ENCODE results near the gene TRIM73. TPM values are rescaled to one million over a fixed set of nuclear protein-coding genes. Genes with fewer than 3 reads are reported as not detected.
"Not testable (repeated sequence)": the region's sequence is repeated elsewhere in the genome, so short reads cannot be mapped to it uniquely, and the experiment has no call there.

The TRIM73 gene
- total RNA-seq (1.2 and 2.0 TPM in 2 replicates), polyA plus RNA-seq (0.89 and 1.6 TPM in 2 replicates), polyA minus RNA-seq (1.00 and 2.3 TPM in 2 replicates), Bru-seq, nascent RNA (percentile 20 among the genes with signal in this experiment), BruChase-seq, experiment 1, labeled RNA remaining after a 6-hour chase (percentile 41 among the genes with signal in this experiment), BruChase-seq, experiment 2, labeled RNA remaining after a 2-hour chase (percentile 30 among the genes with signal in this experiment)
- 0.06 TPM in 2 replicates for polyA plus RNA-seq (2011; cell fraction: cytosol; rRNA removed)
- polyA plus RNA-seq (2011; cell fraction: nucleus; rRNA removed), result 3.7 and 6.3 TPM in 2 replicates
- 1.2 and 1.3 TPM in 2 replicates for polyA plus RNA-seq (2012)
- 1.9 TPM for polyA minus RNA-seq (2011; cell fraction: cytosol; rRNA and poly(A)+ RNA removed)
- polyA minus RNA-seq (2011; cell fraction: nucleus; rRNA and poly(A)+ RNA removed), result 2.0 and 6.5 TPM in 2 replicates
- long read RNA-seq, partial matches to known transcripts, result 0 of 1 reads
- long read RNA-seq, other reads (novel, unspliced or antisense), result 1 of 1 reads

DNA sequence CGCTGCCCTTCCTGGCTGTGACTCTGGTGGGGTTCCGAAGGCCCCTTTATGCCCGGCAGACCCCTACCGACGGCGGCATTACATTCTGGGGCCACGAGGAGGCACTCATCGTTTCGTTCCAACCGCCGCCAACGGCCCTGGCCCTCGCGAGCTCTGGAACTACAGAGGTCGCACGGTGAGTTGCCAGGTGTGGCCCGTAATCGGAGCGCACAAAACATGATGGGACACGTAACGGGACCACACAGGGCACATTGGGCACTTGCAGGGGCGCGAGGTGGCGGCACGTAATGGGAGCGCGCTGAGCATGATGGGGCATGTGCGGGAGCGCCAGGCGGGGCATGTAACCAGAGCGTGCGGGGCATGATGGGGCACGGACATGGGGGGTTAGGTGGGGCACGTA is at the start of gene TRIM73:
TSS of gene TRIM73 (plus strand) at position 301 of the 400 bp plus-strand sequence. CDS start 3,305 bp downstream, outside the sequence.
- H3K36me3 ChIP-seq (ENCODE audit: control insufficient read depth in 2 of 2, extremely low read depth in 1 of 2, insufficient read depth in 2 of 2, low read length in 2 of 2); dilution Hi-C loops (cut with MboI; ENCODE audit: extremely low pct_ligation_motif_present, low sequenced_read_pairs); H3K9me1 ChIP-seq (replicated peaks; ENCODE audit: control insufficient read depth, extremely low read depth, insufficient read depth, low read length); FAIRE-seq; H4K20me1 ChIP-seq (replicated peaks; ENCODE audit: control insufficient read depth, extremely low read depth, insufficient read depth, low read length); H3K79me2 ChIP-seq (ENCODE audit: control insufficient read depth, insufficient read depth, low read length); H3K9ac ChIP-seq (replicated peaks; ENCODE audit: extremely low read depth, insufficient read depth, low read length); intact Hi-C loops (cut with micrococcal nuclease); CTCF ChIA-PET; H3K4me2 ChIP-seq (ENCODE audit: insufficient read depth, low read length); BruUV-seq (replicated peaks); H3K9me3 ChIP-seq (replicated peaks; ENCODE audit: control insufficient read depth, insufficient read depth, low read length); H2AFZ ChIP-seq (ENCODE audit: low read depth, low read length); H3K4me1 ChIP-seq (ENCODE audit: control insufficient read depth, extremely low read depth, insufficient read depth, low read length); H3K27me3 ChIP-seq (ENCODE audit: control insufficient read depth in 2 of 2, insufficient read depth in 2 of 2, low read length in 2 of 2); H3K4me3 ChIP-seq (replicated peaks in 1 of 3; ENCODE audit: insufficient read depth in 1 of 3, low read depth in 1 of 3, low read length in 3 of 3); POLR2A ChIA-PET; H3K27ac ChIP-seq (ENCODE audit: insufficient read depth, low read depth, low read length); DNase-seq (ENCODE audit: low read depth, low spot score): not testable (repeated sequence)

- H3K4me1 ChIP-seq (ENCODE audit: control insufficient read depth, extremely low read depth, insufficient read depth, low read length); H4K20me1 ChIP-seq (replicated peaks; ENCODE audit: control insufficient read depth, extremely low read depth, insufficient read depth, low read length); POLR2A ChIA-PET; dilution Hi-C loops (cut with MboI; ENCODE audit: extremely low pct_ligation_motif_present, low sequenced_read_pairs); H3K9me1 ChIP-seq (replicated peaks; ENCODE audit: control insufficient read depth, extremely low read depth, insufficient read depth, low read length); CTCF ChIA-PET; intact Hi-C loops (cut with micrococcal nuclease); H3K9ac ChIP-seq (replicated peaks; ENCODE audit: extremely low read depth, insufficient read depth, low read length); H3K79me2 ChIP-seq (ENCODE audit: control insufficient read depth, insufficient read depth, low read length); H3K9me3 ChIP-seq (replicated peaks; ENCODE audit: control insufficient read depth, insufficient read depth, low read length); FAIRE-seq; H3K4me2 ChIP-seq (ENCODE audit: insufficient read depth, low read length); H3K36me3 ChIP-seq (ENCODE audit: control insufficient read depth in 2 of 2, extremely low read depth in 1 of 2, insufficient read depth in 2 of 2, low read length in 2 of 2); H3K27me3 ChIP-seq (ENCODE audit: control insufficient read depth in 2 of 2, insufficient read depth in 2 of 2, low read length in 2 of 2): not testable (repeated sequence)
- DNase-seq (ENCODE audit: low read depth, low spot score), result peak; percentile 38
- BruUV-seq (replicated peaks), result TSS peak; percentile 54
- Histone ChIP-seq H2AFZ (ENCODE audit: low read depth, low read length) (peak overlapping the region; percentile 64), H3K27ac (ENCODE audit: insufficient read depth, low read depth, low read length) (peak overlapping the region; percentile 23), H3K4me3 (replicated peaks in 1 of 3; ENCODE audit: insufficient read depth in 1 of 3, low read depth in 1 of 3, low read length in 3 of 3) (peak overlapping the region; percentile 23 to 41 (median 28))
These were observed 36.5 kb upstream of the TRIM73 start for GRCh38 chr7:75358671-75359541.

- H3K4me1 ChIP-seq (ENCODE audit: control insufficient read depth, extremely low read depth, insufficient read depth, low read length); FAIRE-seq; dilution Hi-C loops (cut with MboI; ENCODE audit: extremely low pct_ligation_motif_present, low sequenced_read_pairs); CTCF ChIA-PET; H3K9me1 ChIP-seq (replicated peaks; ENCODE audit: control insufficient read depth, extremely low read depth, insufficient read depth, low read length); H3K4me2 ChIP-seq (ENCODE audit: insufficient read depth, low read length); H4K20me1 ChIP-seq (replicated peaks; ENCODE audit: control insufficient read depth, extremely low read depth, insufficient read depth, low read length); BruUV-seq (replicated peaks); H3K9me3 ChIP-seq (replicated peaks; ENCODE audit: control insufficient read depth, insufficient read depth, low read length); POLR2A ChIA-PET; H3K27me3 ChIP-seq (ENCODE audit: control insufficient read depth in 2 of 2, insufficient read depth in 2 of 2, low read length in 2 of 2); DNase-seq (ENCODE audit: low read depth, low spot score); H3K27ac ChIP-seq (ENCODE audit: insufficient read depth, low read depth, low read length); intact Hi-C loops (cut with micrococcal nuclease); H2AFZ ChIP-seq (ENCODE audit: low read depth, low read length); H3K9ac ChIP-seq (replicated peaks; ENCODE audit: extremely low read depth, insufficient read depth, low read length); H3K36me3 ChIP-seq (ENCODE audit: control insufficient read depth in 2 of 2, extremely low read depth in 1 of 2, insufficient read depth in 2 of 2, low read length in 2 of 2); H3K79me2 ChIP-seq (ENCODE audit: control insufficient read depth, insufficient read depth, low read length): not testable (repeated sequence)
- peak overlapping the region in 1 of 3 experiments; percentile 25 for H3K4me3 ChIP-seq (replicated peaks in 1 of 3; ENCODE audit: insufficient read depth in 1 of 3, low read depth in 1 of 3, low read length in 3 of 3)
These were observed 35.9 kb upstream of the TRIM73 start for GRCh38 chr7:75359542-75359848.

DNA sequence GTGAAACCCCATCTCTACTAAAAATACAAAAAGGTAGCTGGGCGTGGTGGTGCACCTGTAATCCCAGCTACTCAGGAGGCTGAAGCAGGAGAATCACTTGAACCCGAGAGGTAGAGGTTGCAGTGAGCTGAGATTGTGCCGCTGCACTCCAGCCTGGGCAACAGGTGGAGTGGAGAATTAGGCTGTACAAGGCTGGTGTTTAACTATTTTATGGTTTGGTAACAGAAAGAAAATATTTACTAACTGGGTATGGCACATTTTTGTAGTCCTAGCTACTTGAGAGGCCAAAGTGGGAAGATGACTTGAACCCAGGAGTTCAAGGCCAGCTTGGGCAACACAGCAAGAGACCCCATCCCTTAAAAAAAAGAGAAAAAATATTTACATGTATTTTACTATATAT is 31.4 kb upstream of the TRIM73 start:
- H4K20me1 ChIP-seq (replicated peaks; ENCODE audit: control insufficient read depth, extremely low read depth, insufficient read depth, low read length); H3K79me2 ChIP-seq (ENCODE audit: control insufficient read depth, insufficient read depth, low read length); H3K27me3 ChIP-seq (ENCODE audit: control insufficient read depth in 2 of 2, insufficient read depth in 2 of 2, low read length in 2 of 2); intact Hi-C loops (cut with micrococcal nuclease); H3K9me3 ChIP-seq (replicated peaks; ENCODE audit: control insufficient read depth, insufficient read depth, low read length); H3K4me1 ChIP-seq (ENCODE audit: control insufficient read depth, extremely low read depth, insufficient read depth, low read length); H3K4me3 ChIP-seq (replicated peaks in 1 of 3; ENCODE audit: insufficient read depth in 1 of 3, low read depth in 1 of 3, low read length in 3 of 3); DNase-seq (ENCODE audit: low read depth, low spot score); BruUV-seq (replicated peaks); FAIRE-seq; H3K36me3 ChIP-seq (ENCODE audit: control insufficient read depth in 2 of 2, extremely low read depth in 1 of 2, insufficient read depth in 2 of 2, low read length in 2 of 2); H3K4me2 ChIP-seq (ENCODE audit: insufficient read depth, low read length); H3K9ac ChIP-seq (replicated peaks; ENCODE audit: extremely low read depth, insufficient read depth, low read length); H2AFZ ChIP-seq (ENCODE audit: low read depth, low read length); H3K9me1 ChIP-seq (replicated peaks; ENCODE audit: control insufficient read depth, extremely low read depth, insufficient read depth, low read length); CTCF ChIA-PET; POLR2A ChIA-PET; H3K27ac ChIP-seq (ENCODE audit: insufficient read depth, low read depth, low read length); dilution Hi-C loops (cut with MboI; ENCODE audit: extremely low pct_ligation_motif_present, low sequenced_read_pairs): not testable (repeated sequence)
